HG03097 (cell line): ENCODE measurements around the gene OR10J4.
"Not testable (repeated sequence)": the region's sequence is repeated elsewhere in the genome, so short reads cannot be mapped to it uniquely, and the experiment has no call there.

Experiments used
- ATAC-seq: cut with Tn5 transposase; IDR thresholded peaks from one replicate; pipeline ENCODE4 v1.9.1; 2021; ENCODE audit not compliant: unreplicated experiment, low FRiP score

Gene OR10J4

GRCh38 chr1:159431904-159432303, at the start of gene OR10J4:
Gene OR10J4, plus strand, starts transcription at chr1:159432204.
- ATAC-seq = no peak

- no peak for ATAC-seq
Measured at GRCh38 chr1:159406821-159407220, 25.2 kb upstream of the OR10J4 start.

- ATAC-seq = no peak
Measured at GRCh38 chr1:159408862-159409400, 23.1 kb upstream of the OR10J4 start.

GRCh38 chr1:159421821-159422220, 10.2 kb upstream of the OR10J4 start:
- ATAC-seq = no peak

GRCh38 chr1:159428536-159428935, 3.5 kb upstream of the OR10J4 start:
- no peak for ATAC-seq

GRCh38 chr1:159429074-159429861, 2.7 kb upstream of the OR10J4 start:
- no peak for ATAC-seq

- ATAC-seq = no peak
Measured at GRCh38 chr1:159430985-159431384, 1.0 kb upstream of the OR10J4 start.

GRCh38 chr1:159436469-159436868, 4.5 kb downstream of the OR10J4 start:
- no peak for ATAC-seq

GRCh38 chr1:159439422-159439821, 7.4 kb downstream of the OR10J4 start, which contains the start of gene OR10J1:
Gene OR10J1, plus strand, starts transcription at chr1:159439722. Its CDS starts 70 bp downstream, at chr1:159439792.
- no peak for ATAC-seq

GRCh38 chr1:159441360-159441759, 9.4 kb downstream of the OR10J4 start:
- no peak for ATAC-seq

GRCh38 chr1:159442428-159442827, 10.4 kb downstream of the OR10J4 start:
- no peak for ATAC-seq

GRCh38 chr1:159443066-159443750, 11.2 kb downstream of the OR10J4 start:
- ATAC-seq = no peak

GRCh38 chr1:159444511-159444910, 12.5 kb downstream of the OR10J4 start:
- no peak for ATAC-seq

- no peak for ATAC-seq
Measured at GRCh38 chr1:159448181-159448580, 16.2 kb downstream of the OR10J4 start.

GRCh38 chr1:159449605-159450004, 17.6 kb downstream of the OR10J4 start:
- not testable (repeated sequence) for ATAC-seq

GRCh38 chr1:159459551-159459950, 27.5 kb downstream of the OR10J4 start:
- ATAC-seq = no peak

GRCh38 chr1:159465191-159465603, 33.2 kb downstream of the OR10J4 start:
- no peak for ATAC-seq

GRCh38 chr1:159468321-159468720, 36.3 kb downstream of the OR10J4 start:
- no peak for ATAC-seq

- no peak for ATAC-seq
Measured at GRCh38 chr1:159469921-159470533, 38.0 kb downstream of the OR10J4 start.

GRCh38 chr1:159473335-159473734, 41.3 kb downstream of the OR10J4 start:
- no peak for ATAC-seq

- ATAC-seq = no peak
Measured at GRCh38 chr1:159474926-159475325, 42.9 kb downstream of the OR10J4 start.
